Posterior cingulate gyrus (tissue), 11 donors: ENCODE results near the gene FMO5.
"Not testable (repeated sequence)": the region's sequence is repeated elsewhere in the genome, so short reads cannot be mapped to it uniquely, and the experiment has no call there.

Experiments
- DNase-seq, 10 donors: peaks; one replicate each; pipeline versions ENCODE4 v3.0.0 to v3.0.0-alpha.2; 2020 to 2021; ENCODE audit warnings: mixed read lengths in 3 of 10
- intact Hi-C: fragments of 100-400 bp; cut with DNase I; formaldehyde crosslinking; loops from one replicate; pipeline ENCODE4 v1.15.1; 2023

The FMO5 gene

GRCh38 chr1:147241934-147242448, 16.9 kb upstream of the FMO5 start:
- no peak for DNase-seq
- intact Hi-C loops = loop anchor here (1.0 kb wide), 1 partner anchor 70 kb away; the partner anchor contains the start of gene PRKAB2

- intact Hi-C loops, DNase-seq: not testable (repeated sequence)
Observed at GRCh38 chr1:147240131-147240721, 15.1 kb upstream of the FMO5 start.

- DNase-seq = no peak
- intact Hi-C loops = no loop called here
Observed at GRCh38 chr1:147238925-147239820, 14.0 kb upstream of the FMO5 start.

DNA sequence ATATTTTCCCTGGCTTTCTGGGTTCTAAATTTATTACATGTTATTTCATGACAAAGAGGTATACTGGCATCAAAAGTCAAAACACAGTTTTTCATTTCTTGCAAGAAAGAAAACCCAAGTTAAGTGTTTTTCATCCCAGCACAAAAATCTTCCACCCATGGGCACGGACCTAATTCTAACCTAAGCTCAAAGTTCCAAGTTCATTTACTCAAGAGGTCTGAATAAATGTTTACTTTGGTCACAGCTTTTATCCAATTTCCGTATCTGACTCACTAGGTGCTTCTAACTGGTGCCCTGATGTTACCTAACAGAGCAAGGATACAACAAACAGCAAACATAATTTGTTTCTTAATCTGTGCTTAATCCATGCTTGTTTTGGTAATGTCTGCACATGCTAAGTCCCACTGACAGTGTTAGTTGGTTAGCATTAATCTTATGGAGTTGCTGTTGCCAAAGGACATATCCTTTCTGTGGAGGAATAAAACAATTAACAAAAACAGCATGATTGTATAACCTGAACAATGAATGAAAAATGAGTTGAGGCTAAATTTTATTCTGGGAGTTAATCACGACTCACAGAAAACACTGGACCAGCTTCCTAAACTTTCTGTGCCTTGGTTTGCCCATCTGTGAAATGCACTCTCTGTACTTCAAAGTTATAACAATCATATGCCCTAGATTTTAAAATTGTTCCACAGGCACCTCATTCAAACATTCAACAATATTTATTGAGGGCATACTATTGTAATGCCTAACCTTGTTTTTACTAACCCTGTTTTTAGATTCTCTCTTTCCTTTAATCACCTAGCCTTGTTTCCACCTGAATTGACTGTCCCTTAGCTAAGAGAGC, 13.1 kb upstream of the FMO5 start:
- no peak for DNase-seq
- intact Hi-C loops = no loop called here

GRCh38 chr1:147236959-147237791, 12.0 kb upstream of the FMO5 start:
- DNase-seq = no peak
- intact Hi-C loops = no loop called here

- intact Hi-C loops = no loop called here
- no peak for DNase-seq
Observed at GRCh38 chr1:147236448-147236847, 11.3 kb upstream of the FMO5 start.

DNA sequence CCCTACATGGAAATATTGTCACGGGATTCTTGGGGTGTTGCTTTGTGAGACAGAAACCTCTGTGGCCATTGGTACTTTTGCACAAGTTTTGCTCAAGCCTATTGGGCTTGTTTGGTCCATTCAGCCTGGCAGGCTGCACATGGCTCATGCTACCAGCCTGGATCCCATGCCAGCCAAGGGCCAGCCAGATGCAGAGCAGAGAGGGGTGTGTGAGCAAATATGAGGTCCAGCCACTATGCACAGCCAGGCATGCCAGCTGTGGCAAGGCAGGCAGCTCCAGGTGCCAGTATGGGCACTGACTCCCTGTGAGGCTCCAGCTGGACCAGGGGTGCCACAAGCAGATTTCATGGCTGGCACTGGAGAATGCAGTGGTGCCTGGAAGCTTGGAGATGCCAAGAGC, 10.7 kb upstream of the FMO5 start:
- intact Hi-C loops = no loop called here
- no peak for DNase-seq

DNA sequence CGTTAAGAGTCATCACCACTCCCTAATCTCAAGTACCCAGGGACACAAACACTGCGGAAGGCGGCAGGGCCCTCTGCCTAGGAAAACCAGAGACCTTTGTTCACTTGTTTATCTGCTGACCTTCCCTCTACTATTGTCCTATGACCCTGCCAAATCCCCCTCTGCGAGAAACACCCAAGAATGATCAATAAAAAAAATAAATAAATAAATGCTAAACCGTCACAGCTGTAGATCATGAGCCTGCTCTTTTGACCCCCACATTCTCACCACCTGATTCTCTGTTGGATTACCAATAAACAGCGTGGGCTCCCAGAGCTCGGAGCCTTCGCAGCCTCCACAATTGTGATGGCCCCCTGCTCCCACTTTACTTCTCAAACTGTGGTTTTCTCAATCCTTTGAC, 8.8 kb upstream of the FMO5 start:
- DNase-seq, intact Hi-C loops: not testable (repeated sequence)

DNA sequence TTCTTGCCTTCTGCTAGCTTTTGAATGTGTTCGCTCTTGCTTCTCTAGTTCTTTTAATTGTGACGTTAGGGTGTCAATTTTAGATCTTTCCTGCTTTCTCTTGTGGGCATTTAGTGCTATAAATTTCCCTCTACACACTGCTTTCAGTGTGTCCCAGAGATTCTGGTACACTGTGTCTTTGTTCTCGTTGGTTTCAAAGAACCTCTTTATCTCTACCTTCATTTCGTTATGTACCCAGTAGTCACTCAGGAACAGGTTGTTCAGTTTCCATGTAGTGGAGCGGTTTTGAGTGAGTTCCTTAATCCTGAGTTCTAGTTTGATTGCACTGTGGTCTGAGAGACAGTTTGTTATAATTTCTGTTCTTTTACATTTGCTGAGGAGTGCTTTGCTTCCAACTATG, 5.9 kb upstream of the FMO5 start:
- intact Hi-C loops, DNase-seq: not testable (repeated sequence)

DNA sequence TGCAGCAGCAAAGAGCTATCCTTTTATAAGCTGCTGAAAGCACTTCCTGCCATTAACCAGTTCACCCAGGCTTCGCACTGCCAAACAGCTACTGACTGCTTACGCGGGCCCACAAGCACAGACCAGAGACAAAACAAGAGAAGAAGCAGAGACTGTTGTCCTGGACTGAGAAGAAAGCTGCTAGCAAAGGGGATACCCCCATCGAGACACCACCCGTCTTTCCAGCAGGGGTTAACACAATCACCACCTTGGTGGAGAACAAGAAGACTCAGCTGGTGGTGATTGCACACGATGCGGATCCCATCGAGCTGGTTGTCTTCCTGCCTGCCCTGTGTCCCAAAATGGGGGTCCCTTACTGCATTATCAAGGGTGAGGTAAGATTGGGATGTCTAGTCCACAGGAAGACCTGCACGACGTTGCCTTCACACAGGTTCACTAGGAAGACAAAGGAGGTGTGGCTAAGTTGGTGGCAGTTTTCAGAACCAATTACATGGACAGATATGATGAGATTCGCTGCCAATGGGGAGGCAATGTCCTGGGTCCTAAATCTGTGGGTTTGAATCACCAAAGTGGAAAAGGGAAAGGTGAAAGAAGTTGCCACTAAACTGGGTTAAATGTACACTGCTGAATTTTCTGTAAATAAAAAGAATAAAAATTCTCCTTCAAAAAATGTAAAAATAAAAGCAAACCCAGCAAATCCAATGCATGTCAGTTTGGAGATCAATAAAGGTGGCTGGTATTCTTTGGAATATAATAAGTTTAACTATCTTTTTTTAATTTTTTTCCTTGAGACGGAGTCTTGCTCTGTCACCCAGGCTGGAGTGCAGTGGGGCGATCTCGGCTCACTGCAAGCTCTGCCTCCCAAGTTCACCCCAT, 1.2 kb downstream of the FMO5 start:
- no peak for DNase-seq
- intact Hi-C loops = no loop called here

DNA sequence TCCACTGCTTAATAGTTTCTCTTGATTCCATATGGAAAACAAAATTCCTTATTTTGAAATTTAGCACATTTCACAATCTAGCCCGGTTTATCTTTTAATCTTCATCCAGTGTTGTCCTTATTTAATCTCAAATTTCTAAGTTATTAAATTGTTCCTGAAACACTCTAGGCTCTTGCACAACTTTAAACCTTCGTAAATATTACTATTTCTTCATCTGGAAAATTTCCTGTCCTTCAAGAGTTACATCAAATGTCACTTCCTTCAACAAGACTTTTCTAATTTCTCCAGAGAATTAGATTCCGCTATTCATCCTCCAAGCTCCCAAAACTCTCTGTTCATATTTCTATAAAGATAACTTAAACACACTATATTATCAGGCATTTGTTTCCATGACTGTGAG, 6.5 kb downstream of the FMO5 start:
- DNase-seq = no peak
- intact Hi-C loops = no loop called here

- intact Hi-C loops = no loop called here
- DNase-seq = no peak
Observed at GRCh38 chr1:147217141-147217540, 8.0 kb downstream of the FMO5 start.

DNA sequence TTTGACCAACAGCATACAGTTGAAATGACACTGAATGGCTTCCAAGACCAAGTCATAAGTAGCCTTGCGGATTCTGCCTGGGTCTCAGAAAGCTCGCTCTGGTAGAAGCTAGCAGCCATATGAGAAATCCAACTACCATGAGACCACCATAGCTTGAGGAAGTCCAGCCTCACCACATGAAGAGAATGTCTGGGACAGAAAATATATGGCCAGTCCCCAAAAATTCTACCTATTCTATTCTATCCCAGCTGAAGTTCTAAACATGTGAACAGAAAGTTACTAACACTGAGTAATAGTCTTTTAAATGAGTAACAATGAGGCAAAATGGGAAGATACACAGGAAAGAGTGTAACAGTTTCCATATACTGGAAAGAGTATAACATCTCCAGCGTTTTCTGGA, 9.0 kb downstream of the FMO5 start:
- no peak for DNase-seq
- intact Hi-C loops = no loop called here

- no peak for DNase-seq
Observed at GRCh38 chr1:147215540-147215916, 9.6 kb downstream of the FMO5 start.

DNA sequence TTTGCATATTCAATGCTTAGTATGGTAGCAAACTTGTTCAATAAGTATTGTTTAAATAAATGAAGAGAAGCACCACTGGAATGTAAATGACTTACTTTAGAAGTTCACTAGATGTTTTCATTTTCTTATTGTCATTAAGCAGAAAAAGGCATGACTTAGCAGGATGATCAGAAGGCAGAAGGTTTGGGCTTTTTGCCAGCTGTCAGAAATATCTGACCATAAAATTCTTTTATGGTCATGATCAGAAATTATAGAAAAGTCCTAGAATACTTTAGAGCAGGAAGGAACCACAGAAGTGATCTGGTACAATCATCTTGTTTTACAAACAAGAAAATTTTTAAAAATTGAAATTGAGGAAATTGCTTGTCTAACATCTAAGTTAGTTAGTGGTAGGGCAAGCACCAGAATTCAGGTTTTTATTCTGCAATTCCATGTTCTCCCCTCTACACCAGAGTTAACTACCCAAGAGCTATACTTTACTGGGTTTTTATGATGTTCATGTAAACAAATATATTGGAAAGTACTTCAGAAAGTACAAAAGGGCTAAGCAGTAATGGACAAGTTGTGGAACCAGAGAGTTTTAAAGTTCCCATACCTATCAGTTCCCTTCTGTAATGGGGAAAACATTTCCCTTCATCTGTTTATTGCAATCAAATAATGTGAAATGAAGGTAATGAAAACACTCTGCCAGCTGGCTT, 10.1 kb downstream of the FMO5 start:
- DNase-seq = no peak
- intact Hi-C loops = no loop called here

More at GRCh38 chr1:147215540-147215916, 9.6 kb downstream of the FMO5 start:
- intact Hi-C loops = no loop called here

- intact Hi-C loops = no loop called here
- no peak for DNase-seq
Observed at GRCh38 chr1:147214325-147214724, 10.8 kb downstream of the FMO5 start.

GRCh38 chr1:147213271-147213670, 11.9 kb downstream of the FMO5 start:
- DNase-seq = no peak
- intact Hi-C loops = no loop called here

DNA sequence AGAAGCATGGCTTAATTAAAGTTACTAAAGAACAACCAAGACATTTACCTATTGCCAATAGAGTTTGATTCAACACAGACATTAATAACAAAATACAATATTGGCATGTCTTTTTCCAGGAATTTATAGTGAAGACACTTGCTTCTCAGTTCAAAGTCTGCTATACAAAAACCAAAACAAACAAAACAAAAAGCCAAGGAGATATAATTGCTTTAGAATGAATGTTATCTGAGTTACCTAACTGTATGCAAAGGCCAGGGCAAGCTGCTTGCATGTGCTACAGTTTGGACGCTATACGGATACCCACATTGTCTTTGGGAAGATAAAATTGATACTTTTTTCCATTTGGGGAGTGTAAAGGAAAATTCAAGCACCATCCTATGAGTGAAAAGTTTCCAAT, 13.6 kb downstream of the FMO5 start:
- intact Hi-C loops = no loop called here
- DNase-seq = no peak
